Measurements from ENCODE around the gene RAP1B. TPM values are rescaled to one million over a fixed set of nuclear protein-coding genes. Genes with fewer than 3 reads are reported as not detected.

Gene RAP1B
- total and polyA plus RNA-seq, 9 of the 15 experiments (the other 6 are each of a cell fraction or from before 2014, with no cell fraction given) = 107 to 309 (median 170) TPM

DNA sequence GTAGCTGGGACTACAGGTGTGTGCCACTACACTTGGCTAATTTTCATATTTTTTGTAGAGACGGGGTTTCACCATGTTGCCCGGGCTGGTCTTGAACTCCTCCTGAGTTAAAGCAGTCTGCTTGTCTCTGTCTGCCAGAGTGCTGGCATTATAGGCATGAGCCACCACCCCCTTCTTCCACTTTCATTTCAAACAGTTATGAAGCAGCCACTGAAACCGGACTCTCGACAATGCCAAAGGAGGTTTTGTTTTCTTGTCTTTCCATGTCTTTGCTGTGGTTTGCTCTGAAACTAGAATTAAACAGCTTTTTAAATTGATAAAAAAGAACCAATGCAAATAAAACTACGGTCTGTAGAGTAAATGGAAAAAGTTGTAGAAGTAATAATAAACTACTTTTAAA lies 30.4 kb downstream of the RAP1B start:
- Histone ChIP-seq H3K36me3 (ENCODE audit: control insufficient read depth, insufficient read depth, low read length) (peaks cover 38% of the 10 kb centered on the region; the same call in 2 of the 3 replicates), H4K20me1 (replicated peaks; ENCODE audit: control insufficient read depth, insufficient read depth, low read length) (peaks cover 3% of the 10 kb centered on the region; the same call in 1 of the 2 replicates), H3K9ac (ENCODE audit: insufficient read depth in 1 of 2, low read depth in 2 of 2, low read length in 2 of 2) (no peak overlapping the region), H3K9me1 (ENCODE audit: control insufficient read depth, insufficient read depth, low read length) (no peaks in the 10 kb centered on the region), H3K4me3 (no peak overlapping the region), H2AFZ (ENCODE audit: low read depth, low read length) (no peak overlapping the region), H3K27me3 (ENCODE audit: control insufficient read depth in 2 of 2, insufficient read depth in 2 of 2, low read length in 2 of 2) (no peaks in the 10 kb centered on the region), H3K9me3 (replicated peaks; ENCODE audit: control insufficient read depth, insufficient read depth, low read depth, low read length) (no peaks in the 10 kb centered on the region), H3K79me2 (ENCODE audit: control insufficient read depth, insufficient read depth, low read length) (peaks cover 97% of the 10 kb centered on the region), H3K27ac (ENCODE audit: extremely low read depth, low read depth, low read length) (no peak overlapping the region), H3K4me1 (replicated peaks in 1 of 2; ENCODE audit: control insufficient read depth in 2 of 2, insufficient read depth in 2 of 2, low read length in 2 of 2) (no peaks in the 10 kb centered on the region), H3K4me2 (ENCODE audit: insufficient read depth, low read length) (no peak overlapping the region)
- DNase-seq (ENCODE audit: extremely low read depth in 1 of 4, low spot score in 3 of 4) (no peak), FAIRE-seq (no peak), ATAC-seq (no peak)
- no TSS peak for BruUV-seq (replicated peaks)
- POLR2A ChIA-PET = no interaction called here
- in situ Hi-C loops (cut with MboI) = no loop called here
- 75% methylated on average over 5 of the region's 5 CpGs for WGBS (ENCODE audit: insufficient coverage, low coverage, missing lambda C conversion rate)
- CTCF ChIA-PET (ENCODE audit: low intra/inter-chr PET ratio) = no interaction called here
- intact Hi-C loops (cut with micrococcal nuclease) = no loop called here
- TF ChIP-seq, protein P1, sequence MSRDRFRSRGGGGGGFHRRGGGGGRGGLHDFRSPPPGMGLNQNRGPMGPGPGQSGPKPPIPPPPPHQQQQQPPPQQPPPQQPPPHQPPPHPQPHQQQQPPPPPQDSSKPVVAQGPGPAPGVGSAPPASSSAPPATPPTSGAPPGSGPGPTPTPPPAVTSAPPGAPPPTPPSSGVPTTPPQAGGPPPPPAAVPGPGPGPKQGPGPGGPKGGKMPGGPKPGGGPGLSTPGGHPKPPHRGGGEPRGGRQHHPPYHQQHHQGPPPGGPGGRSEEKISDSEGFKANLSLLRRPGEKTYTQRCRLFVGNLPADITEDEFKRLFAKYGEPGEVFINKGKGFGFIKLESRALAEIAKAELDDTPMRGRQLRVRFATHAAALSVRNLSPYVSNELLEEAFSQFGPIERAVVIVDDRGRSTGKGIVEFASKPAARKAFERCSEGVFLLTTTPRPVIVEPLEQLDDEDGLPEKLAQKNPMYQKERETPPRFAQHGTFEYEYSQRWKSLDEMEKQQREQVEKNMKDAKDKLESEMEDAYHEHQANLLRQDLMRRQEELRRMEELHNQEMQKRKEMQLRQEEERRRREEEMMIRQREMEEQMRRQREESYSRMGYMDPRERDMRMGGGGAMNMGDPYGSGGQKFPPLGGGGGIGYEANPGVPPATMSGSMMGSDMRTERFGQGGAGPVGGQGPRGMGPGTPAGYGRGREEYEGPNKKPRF (IDR thresholded peaks at IDR 0.05; ENCODE audit: low read depth, low read length) = no peak
- no peak for TF ChIP-seq PHF21A (IDR thresholded peaks at IDR 0.05; ENCODE audit: borderline replicate concordance, low read depth)
- TF ChIP-seq, protein P2, sequence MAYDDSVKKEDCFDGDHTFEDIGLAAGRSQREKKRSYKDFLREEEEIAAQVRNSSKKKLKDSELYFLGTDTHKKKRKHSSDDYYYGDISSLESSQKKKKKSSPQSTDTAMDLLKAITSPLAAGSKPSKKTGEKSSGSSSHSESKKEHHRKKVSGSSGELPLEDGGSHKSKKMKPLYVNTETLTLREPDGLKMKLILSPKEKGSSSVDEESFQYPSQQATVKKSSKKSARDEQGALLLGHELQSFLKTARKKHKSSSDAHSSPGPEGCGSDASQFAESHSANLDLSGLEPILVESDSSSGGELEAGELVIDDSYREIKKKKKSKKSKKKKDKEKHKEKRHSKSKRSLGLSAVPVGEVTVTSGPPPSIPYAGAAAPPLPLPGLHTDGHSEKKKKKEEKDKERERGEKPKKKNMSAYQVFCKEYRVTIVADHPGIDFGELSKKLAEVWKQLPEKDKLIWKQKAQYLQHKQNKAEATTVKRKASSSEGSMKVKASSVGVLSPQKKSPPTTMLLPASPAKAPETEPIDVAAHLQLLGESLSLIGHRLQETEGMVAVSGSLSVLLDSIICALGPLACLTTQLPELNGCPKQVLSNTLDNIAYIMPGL (CRISPR knock-in tag; IDR thresholded peaks at IDR 0.05) = no peak
- TF ChIP-seq MED1 (CRISPR knock-in tag; IDR thresholded peaks at IDR 0.05; ENCODE audit: borderline replicate concordance) = no peak
- TF ChIP-seq TAF1 (IDR thresholded peaks at IDR 0.05; ENCODE audit: control insufficient read depth, extremely low read depth, insufficient read depth, low read length, severe bottlenecking) = no peak
- TF ChIP-seq, protein P3, sequence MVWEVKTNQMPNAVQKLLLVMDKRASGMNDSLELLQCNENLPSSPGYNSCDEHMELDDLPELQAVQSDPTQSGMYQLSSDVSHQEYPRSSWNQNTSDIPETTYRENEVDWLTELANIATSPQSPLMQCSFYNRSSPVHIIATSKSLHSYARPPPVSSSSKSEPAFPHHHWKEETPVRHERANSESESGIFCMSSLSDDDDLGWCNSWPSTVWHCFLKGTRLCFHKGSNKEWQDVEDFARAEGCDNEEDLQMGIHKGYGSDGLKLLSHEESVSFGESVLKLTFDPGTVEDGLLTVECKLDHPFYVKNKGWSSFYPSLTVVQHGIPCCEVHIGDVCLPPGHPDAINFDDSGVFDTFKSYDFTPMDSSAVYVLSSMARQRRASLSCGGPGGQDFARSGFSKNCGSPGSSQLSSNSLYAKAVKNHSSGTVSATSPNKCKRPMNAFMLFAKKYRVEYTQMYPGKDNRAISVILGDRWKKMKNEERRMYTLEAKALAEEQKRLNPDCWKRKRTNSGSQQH (CRISPR knock-in tag; IDR thresholded peaks at IDR 0.05) = no peak
- TF ChIP-seq HLTF (IDR thresholded peaks at IDR 0.05) = no peak
- no peak for TF ChIP-seq SNRNP70 (optimal IDR thresholded peaks at IDR 0.05; ENCODE audit: low read depth, low read length)
- TF ChIP-seq ZNF717 (CRISPR knock-in tag; IDR thresholded peaks at IDR 0.05) = no peak
- no peak for TF ChIP-seq BHLHE40 (IDR thresholded peaks at IDR 0.05; ENCODE audit: low read length)
- TF ChIP-seq ZNF764 (CRISPR knock-in tag; IDR thresholded peaks at IDR 0.05; ENCODE audit: low read depth) = no peak
- no peak for TF ChIP-seq TEAD1 (CRISPR knock-in tag; IDR thresholded peaks at IDR 0.05)
- TF ChIP-seq, protein P4, sequence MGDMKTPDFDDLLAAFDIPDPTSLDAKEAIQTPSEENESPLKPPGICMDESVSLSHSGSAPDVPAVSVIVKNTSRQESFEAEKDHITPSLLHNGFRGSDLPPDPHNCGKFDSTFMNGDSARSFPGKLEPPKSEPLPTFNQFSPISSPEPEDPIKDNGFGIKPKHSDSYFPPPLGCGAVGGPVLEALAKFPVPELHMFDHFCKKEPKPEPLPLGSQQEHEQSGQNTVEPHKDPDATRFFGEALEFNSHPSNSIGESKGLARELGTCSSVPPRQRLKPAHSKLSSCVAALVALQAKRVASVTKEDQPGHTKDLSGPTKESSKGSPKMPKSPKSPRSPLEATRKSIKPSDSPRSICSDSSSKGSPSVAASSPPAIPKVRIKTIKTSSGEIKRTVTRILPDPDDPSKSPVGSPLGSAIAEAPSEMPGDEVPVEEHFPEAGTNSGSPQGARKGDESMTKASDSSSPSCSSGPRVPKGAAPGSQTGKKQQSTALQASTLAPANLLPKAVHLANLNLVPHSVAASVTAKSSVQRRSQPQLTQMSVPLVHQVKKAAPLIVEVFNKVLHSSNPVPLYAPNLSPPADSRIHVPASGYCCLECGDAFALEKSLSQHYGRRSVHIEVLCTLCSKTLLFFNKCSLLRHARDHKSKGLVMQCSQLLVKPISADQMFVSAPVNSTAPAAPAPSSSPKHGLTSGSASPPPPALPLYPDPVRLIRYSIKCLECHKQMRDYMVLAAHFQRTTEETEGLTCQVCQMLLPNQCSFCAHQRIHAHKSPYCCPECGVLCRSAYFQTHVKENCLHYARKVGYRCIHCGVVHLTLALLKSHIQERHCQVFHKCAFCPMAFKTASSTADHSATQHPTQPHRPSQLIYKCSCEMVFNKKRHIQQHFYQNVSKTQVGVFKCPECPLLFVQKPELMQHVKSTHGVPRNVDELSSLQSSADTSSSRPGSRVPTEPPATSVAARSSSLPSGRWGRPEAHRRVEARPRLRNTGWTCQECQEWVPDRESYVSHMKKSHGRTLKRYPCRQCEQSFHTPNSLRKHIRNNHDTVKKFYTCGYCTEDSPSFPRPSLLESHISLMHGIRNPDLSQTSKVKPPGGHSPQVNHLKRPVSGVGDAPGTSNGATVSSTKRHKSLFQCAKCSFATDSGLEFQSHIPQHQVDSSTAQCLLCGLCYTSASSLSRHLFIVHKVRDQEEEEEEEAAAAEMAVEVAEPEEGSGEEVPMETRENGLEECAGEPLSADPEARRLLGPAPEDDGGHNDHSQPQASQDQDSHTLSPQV (IDR thresholded peaks at IDR 0.05) = no peak
- no peak for TF ChIP-seq MEF2A (IDR thresholded peaks at IDR 0.05; ENCODE audit: control insufficient read depth, low read depth, low read length)

Measured in K562 (cell line).